IMR-90 (cell line): ENCODE data around the gene MAML2. TPM values are rescaled to one million over a fixed set of nuclear protein-coding genes. Genes with fewer than 3 reads are reported as not detected.
A peak's percentile ranks its signal among the peaks of the same experiment; 100 is the strongest.

Source experiments
- ATAC-seq: fragments of 200-7000 bp; cut with Tn5 transposase; 2 replicates; pipeline ENCODE4 v1.9.1; 2020; ENCODE audit warnings: low read depth, mild to moderate bottlenecking, moderate library complexity
- BruUV-seq: library from RNA; stranded (reverse); fragments of 400-500 nt; replicated peaks from 2 replicates; lab custom pipeline; 2021; lab: Mats Ljungman, UMichigan
- CTCF ChIA-PET: fragments of 300-600 bp; formaldehyde crosslinking; extraction: SDS; loops from one replicate; lab custom pipeline; 2021; ENCODE audit warnings: antibody characterized with exemption; lab: Yijun Ruan, JAX
- POLR2A ChIA-PET: fragments of 300-600 bp; sonication (Branson Sonifier 250); formaldehyde crosslinking; loops from one replicate; lab custom pipeline; 2022; ENCODE audit warnings: antibody characterized with exemption; ENCODE audit not compliant: unreplicated experiment; lab: Charles Lee
- DNase-seq: peaks from one replicate; pipeline ENCODE4 v3.0.0; 2013
- H2AFZ ChIP-seq: replicated peaks from 2 replicates; pipeline ENCODE3; 2013; ENCODE audit warnings: low read length, mild to moderate bottlenecking; ENCODE audit not compliant: poor library complexity
- H2AK5ac ChIP-seq: 2 replicates; pipeline ENCODE4 v1.6.1; 2013; ENCODE audit warnings: low read depth, low read length, inconsistent platforms
- H2AK9ac ChIP-seq: replicated peaks from 2 replicates; pipeline ENCODE3; 2013; ENCODE audit warnings: mild to moderate bottlenecking, low read depth, low read length, moderate library complexity; ENCODE audit not compliant: poor library complexity
- H2BK120ac ChIP-seq: 2 replicates; pipeline ENCODE4 v1.6.1; 2013; ENCODE audit warnings: low read depth, low read length, inconsistent platforms
- H2BK15ac ChIP-seq: 3 replicates; pipeline ENCODE4 v1.6.1; 2013; ENCODE audit warnings: low read depth, low read length, inconsistent platforms
- H2BK20ac ChIP-seq: 2 replicates; pipeline ENCODE4 v1.6.1; 2013; ENCODE audit warnings: low read depth, mild to moderate bottlenecking, inconsistent platforms, low read length, moderate library complexity
- H2BK5ac ChIP-seq: 2 replicates; pipeline ENCODE4 v1.6.1; 2013; ENCODE audit warnings: mild to moderate bottlenecking, low read depth, low read length, inconsistent platforms; ENCODE audit not compliant: poor library complexity, severe bottlenecking
- H3K14ac ChIP-seq: replicated peaks from 2 replicates; pipeline ENCODE4 v1.6.1; 2013; ENCODE audit warnings: low read depth, low read length, inconsistent platforms
- H3K18ac ChIP-seq: 2 replicates; pipeline ENCODE4 v1.6.1; 2013; ENCODE audit warnings: low read depth, low read length, control low read depth
- H3K23ac ChIP-seq: 2 replicates; pipeline ENCODE4 v1.6.1; 2013; ENCODE audit warnings: low read depth, low read length, inconsistent platforms
- H3K27ac ChIP-seq: 2 replicates; pipeline ENCODE4 v1.5.1; 2013; ENCODE audit warnings: mild to moderate bottlenecking, control low read depth, low read length; ENCODE audit not compliant: insufficient read depth
- H3K27me3 ChIP-seq: 2 replicates; pipeline ENCODE4 v1.6.1; 2013; ENCODE audit warnings: low read length; ENCODE audit not compliant: control insufficient read depth, insufficient read depth
- H3K36me3 ChIP-seq: 2 replicates; pipeline ENCODE4 v1.6.1; 2013; ENCODE audit warnings: low read length, mixed read lengths; ENCODE audit not compliant: control insufficient read depth, insufficient read depth
- H3K4ac ChIP-seq: 2 replicates; pipeline ENCODE4 v1.6.1; 2013; ENCODE audit warnings: low read depth, low read length, inconsistent platforms
- H3K4me1 ChIP-seq: 2 replicates; pipeline ENCODE4 v1.6.1; 2013; ENCODE audit warnings: low read length, mixed read lengths; ENCODE audit not compliant: control insufficient read depth, insufficient read depth
- H3K4me2 ChIP-seq: 2 replicates; pipeline ENCODE4 v1.6.1; 2013; ENCODE audit warnings: low read depth, mild to moderate bottlenecking, control low read depth, low read length, moderate library complexity
- H3K4me3 ChIP-seq: 2 replicates; pipeline ENCODE4 v1.5.1; 2013; ENCODE audit warnings: low read depth, mild to moderate bottlenecking, control low read depth, low read length, moderate library complexity; ENCODE audit not compliant: insufficient read depth
- H3K56ac ChIP-seq: 2 replicates; pipeline ENCODE4 v1.6.1; 2013; ENCODE audit warnings: low read length, inconsistent platforms; ENCODE audit not compliant: insufficient read depth; ENCODE audit errors: extremely low read depth
- H3K79me1 ChIP-seq, 2 experiments: 2 replicates each; pipeline ENCODE4 v1.6.1; 2013; ENCODE audit warnings: low read length in 2 of 2, inconsistent platforms in 1 of 2, low read depth in 1 of 2
- H3K9ac ChIP-seq: 2 replicates; pipeline ENCODE4 v1.6.1; 2013; ENCODE audit warnings: low read depth, low read length, control low read depth
- H3K9me1 ChIP-seq: 2 replicates; pipeline ENCODE4 v1.6.1; 2013; ENCODE audit warnings: low read length, inconsistent platforms; ENCODE audit not compliant: insufficient read depth
- H3K9me3 ChIP-seq: 2 replicates; pipeline ENCODE4 v1.6.1; 2013; ENCODE audit warnings: low read length; ENCODE audit not compliant: control insufficient read depth, insufficient read depth
- H4K20me1 ChIP-seq: 2 replicates; pipeline ENCODE4 v1.6.1; 2013; ENCODE audit warnings: low read length, inconsistent platforms; ENCODE audit not compliant: insufficient read depth
- H4K5ac ChIP-seq: 2 replicates; pipeline ENCODE4 v1.6.1; 2013; ENCODE audit warnings: mild to moderate bottlenecking, low read depth, low read length, control low read depth
- H4K8ac ChIP-seq, 2 experiments: 2 replicates each; pipeline ENCODE4 v1.6.1; 2013; ENCODE audit warnings: low read depth in 2 of 2, low read length in 2 of 2, control low read depth in 1 of 2, inconsistent platforms in 1 of 2
- H4K91ac ChIP-seq: 2 replicates; pipeline ENCODE4 v1.6.1; 2013; ENCODE audit warnings: low read depth, low read length, inconsistent platforms; ENCODE audit not compliant: insufficient read depth
- CEBPB ChIP-seq: IDR thresholded peaks from 2 replicates; pipeline ENCODE4 v1.6.1; 2012; ENCODE audit warnings: low read depth, low read length, improper control_type of control experiment
- WGBS, 2 experiments: methylation state at CpG; one replicate each; pipeline versions ENCODE4 v1.1.5 to v1.1.7; 2013; ENCODE audit warnings: missing lambda C conversion rate in 2 of 2; ENCODE audit not compliant: insufficient read length in 1 of 2; ENCODE audit errors: extremely low coverage in 2 of 2; 5-methylcytosine and 5-hydroxymethylcytosine counted together
- dilution Hi-C: fragments of 300-500 bp; cut with HindIII; formaldehyde crosslinking; loops from one replicate; pipeline ENCODE4 v1.14.3; 2018; ENCODE audit warnings: low sequenced_read_pairs; ENCODE audit not compliant: unreplicated experiment
- in situ Hi-C: fragments of 300-500 bp; cut with MboI; formaldehyde crosslinking; loops from 3 replicates; pipeline ENCODE4 v1.14.3; 2019; ENCODE audit warnings: low sequenced_read_pairs, inconsistent platforms, mixed read lengths
- intact Hi-C: fragments of 100-400 bp; cut with micrococcal nuclease; formaldehyde crosslinking; loops from 2 replicates; pipeline ENCODE4 v1.10.0; 2022
- polyA plus RNA-seq, 3 experiments: library from polyadenylated mRNA; depleted of rRNA; stranded (reverse); fragments of >200 nt; gene quantifications; 2 replicates each; pipeline ENCODE4 v1.2.3, GENCODE V29; 2012; ENCODE audit warnings: low replicate concordance in 1 of 3
- total RNA-seq: library from RNA; depleted of rRNA; stranded (reverse); fragments of >200 nt; gene quantifications from 2 replicates; pipeline ENCODE4 v1.2.3, GENCODE V29; 2012

The MAML2 gene
- total and polyA plus RNA-seq, 2 of the 4 experiments (the other 2 are of a cell fraction), result 15.0 to 19.5 TPM

GRCh38 chr11:96256215-96257011, 86.6 kb downstream of the MAML2 start:
- WGBS, 2 experiments, result 85% methylated on average over 4 of the region's 8 CpGs; no CpG with 5 or more reads in 1 of the 2 experiments
- H3K79me1 ChIP-seq, result peaks cover 40 to 88% of the 10 kb centered on the region in 2 experiments
- peak overlapping the region; percentile 90 for H2BK5ac ChIP-seq
- no peaks in the 10 kb centered on the region for H3K27me3 ChIP-seq
- H3K9ac ChIP-seq, result peak overlapping the region; percentile 10; the same call in 1 of the 2 replicates
- in situ Hi-C loops, result no loop called here
- dilution Hi-C loops, result no loop called here
- no TSS peak for BruUV-seq
- peak overlapping the region; percentile 71 for H3K18ac ChIP-seq
- TF ChIP-seq CEBPB, result no peak
- H3K4me1 ChIP-seq, result peaks cover 22% of the 10 kb centered on the region
- H3K4me3 ChIP-seq, result no peak overlapping the region
- H4K5ac ChIP-seq, result peak overlapping the region; percentile 19
- H2AK9ac ChIP-seq, result no peak overlapping the region
- H4K8ac ChIP-seq, result peak overlapping the region; percentile 35 to 84; a peak in 3 of 4 replicates
- peak overlapping the region; percentile 90 for H3K4ac ChIP-seq
- H3K56ac ChIP-seq, result peak overlapping the region; percentile 52
- peak overlapping the region; percentile 69; the same call in 1 of the 2 replicates for H2BK20ac ChIP-seq
- peak overlapping the region; percentile 84; the same call in 2 of the 3 replicates for H2BK15ac ChIP-seq
- peak overlapping the region; percentile 80 for H4K91ac ChIP-seq
- peak overlapping the region; percentile 83 for H3K23ac ChIP-seq
- ATAC-seq (peak; percentile 9; the same call in 1 of the 2 replicates), DNase-seq (no peak)
- H4K20me1 ChIP-seq, result no peaks in the 10 kb centered on the region
- no peak overlapping the region for H2AFZ ChIP-seq
- H3K4me2 ChIP-seq, result peak overlapping the region; percentile 55; the same call in 1 of the 2 replicates
- H2BK120ac ChIP-seq, result peak overlapping the region; percentile 87
- peak overlapping the region; percentile 83 for H3K14ac ChIP-seq
- POLR2A ChIA-PET, result interaction anchor here (0.5 kb wide), 1 partner anchor 30 kb away, joined by 5 read pairs; no protein-coding TSS in a partner anchor
- H3K9me3 ChIP-seq, result no peaks in the 10 kb centered on the region
- no peaks in the 10 kb centered on the region; the same call in 1 of the 2 replicates for H3K36me3 ChIP-seq
- peak overlapping the region; percentile 48; the same call in 1 of the 2 replicates for H3K27ac ChIP-seq
- H3K9me1 ChIP-seq, result peaks cover 17% of the 10 kb centered on the region
- intact Hi-C loops, result loop anchor here (5.0 kb wide), 1 partner anchor 86 kb away; the partner anchor contains the start of gene MAML2
- H2AK5ac ChIP-seq, result peak overlapping the region; percentile 83; the same call in 1 of the 2 replicates
- CTCF ChIA-PET, result interaction anchor here (0.6 kb wide), 1 partner anchor 30 kb away, joined by 7 read pairs; no protein-coding TSS in a partner anchor
